DMS153 treated with DMSO at 0.1 percent for 48 hours (cell line): Measurements from ENCODE around the gene UBASH3A.

ENCODE experiments used
- DNase-seq: peaks from one replicate; lab custom pipeline; 2025; ENCODE audit not compliant: unreplicated experiment; lab: John Stamatoyannopoulos, UW

Gene UBASH3A

DNA sequence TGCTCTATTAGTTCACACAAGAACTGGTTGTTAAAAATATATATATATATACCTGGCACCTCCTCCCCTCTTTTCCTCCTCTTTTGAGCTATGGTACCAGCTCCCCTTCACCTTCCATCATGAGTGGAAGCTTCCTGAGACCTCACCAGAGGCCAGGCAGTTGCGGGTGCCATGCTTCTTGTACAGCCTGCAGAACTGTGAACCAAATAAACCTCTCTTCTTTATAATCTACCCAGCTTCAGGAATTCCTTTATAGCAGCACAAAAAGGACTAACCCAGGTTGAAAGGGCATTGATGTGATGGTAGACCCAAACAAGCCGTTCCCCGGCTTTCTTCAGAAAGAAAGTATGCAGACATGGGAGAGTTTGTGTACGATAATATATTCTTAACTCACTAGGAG is 77.5 kb downstream of the UBASH3A start:
- no peak for DNase-seq

DNA sequence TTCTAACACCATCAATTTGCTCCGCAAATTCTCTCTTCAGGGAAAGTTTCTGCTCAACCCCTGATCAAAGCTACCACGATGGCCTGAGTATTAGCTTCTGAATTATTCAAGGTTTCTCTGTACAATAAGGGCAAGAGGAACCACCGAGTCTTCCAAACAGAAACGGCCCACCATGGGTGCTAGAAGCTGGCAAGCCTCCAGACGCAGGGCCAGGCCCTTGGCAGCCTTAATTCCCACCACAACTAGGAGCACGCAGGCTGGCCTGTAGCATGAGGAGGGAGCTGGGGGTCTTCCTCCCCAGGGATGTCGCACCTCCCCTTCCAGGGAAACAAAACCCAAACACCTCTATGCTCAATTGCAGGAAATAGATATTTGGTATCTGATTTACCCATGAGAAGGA is 81.3 kb downstream of the UBASH3A start:
- DNase-seq = no peak

DNA sequence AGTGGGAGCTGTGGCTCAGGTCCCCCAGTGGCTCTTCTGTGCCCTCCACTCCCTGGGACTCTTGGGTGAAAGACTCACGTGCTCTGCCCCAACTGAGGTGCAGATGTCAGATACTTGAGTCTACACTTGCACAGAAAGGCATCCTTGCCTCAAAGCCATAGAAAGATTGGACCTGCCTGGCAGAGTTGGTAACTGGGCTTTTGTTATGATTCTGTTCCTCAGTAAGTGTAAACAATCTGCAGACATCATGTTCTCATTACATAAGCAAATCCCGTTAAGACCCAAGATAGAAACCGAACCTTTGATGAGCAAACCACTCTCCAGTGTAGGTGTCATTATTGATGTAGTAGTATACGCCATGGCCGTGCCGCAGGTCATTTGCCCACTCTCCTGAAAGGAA is 82.4 kb downstream of the UBASH3A start:
- DNase-seq = no peak

DNA sequence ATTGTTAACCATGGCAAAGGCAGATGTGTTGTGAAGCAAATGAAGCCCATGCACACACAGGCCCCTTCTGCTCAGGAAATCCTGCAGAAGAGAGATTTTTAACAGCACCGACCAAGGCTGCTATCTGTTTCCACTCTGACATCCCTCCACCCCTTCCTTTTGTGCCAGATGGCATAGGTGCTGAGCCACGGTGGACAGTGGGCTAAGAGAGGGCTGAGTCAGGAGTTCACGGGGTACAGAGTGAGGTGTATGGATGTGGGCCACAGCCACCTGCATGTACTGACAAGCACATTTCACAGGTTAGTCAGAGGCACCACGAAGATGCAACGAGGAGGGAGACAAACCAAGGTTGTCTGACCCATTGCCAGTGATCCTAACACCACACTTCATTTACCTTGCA is 82.8 kb downstream of the UBASH3A start:
- DNase-seq = no peak

DNA sequence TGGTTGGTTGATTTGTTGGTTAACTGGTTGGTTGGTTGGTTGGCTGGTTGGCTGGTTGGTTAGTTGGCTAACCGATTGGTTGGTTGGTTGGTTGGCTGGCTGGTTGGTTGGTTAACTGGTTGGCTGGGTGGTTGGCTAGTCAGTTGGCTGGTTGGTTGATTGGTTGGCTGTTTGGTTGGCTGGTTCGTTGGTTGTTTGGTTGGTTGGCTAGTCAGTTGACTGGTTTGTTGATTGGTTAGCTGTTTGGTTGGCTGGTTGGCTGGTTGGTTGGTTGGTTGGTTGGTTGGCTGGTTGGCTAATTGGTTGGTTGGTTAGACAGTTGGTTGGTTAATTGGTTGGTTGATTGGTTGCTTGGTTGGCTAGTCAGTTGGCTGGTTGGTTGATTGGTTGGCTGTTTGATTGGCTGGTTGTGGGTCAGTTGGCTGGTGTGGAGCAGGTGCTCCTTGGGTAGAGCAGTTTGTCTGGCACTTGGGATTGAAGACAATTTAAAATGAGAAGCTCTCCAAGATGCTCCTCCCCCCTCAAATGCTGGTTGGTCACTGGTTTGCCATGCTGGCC is 85.4 kb downstream of the UBASH3A start:
- no peak for DNase-seq

DNA sequence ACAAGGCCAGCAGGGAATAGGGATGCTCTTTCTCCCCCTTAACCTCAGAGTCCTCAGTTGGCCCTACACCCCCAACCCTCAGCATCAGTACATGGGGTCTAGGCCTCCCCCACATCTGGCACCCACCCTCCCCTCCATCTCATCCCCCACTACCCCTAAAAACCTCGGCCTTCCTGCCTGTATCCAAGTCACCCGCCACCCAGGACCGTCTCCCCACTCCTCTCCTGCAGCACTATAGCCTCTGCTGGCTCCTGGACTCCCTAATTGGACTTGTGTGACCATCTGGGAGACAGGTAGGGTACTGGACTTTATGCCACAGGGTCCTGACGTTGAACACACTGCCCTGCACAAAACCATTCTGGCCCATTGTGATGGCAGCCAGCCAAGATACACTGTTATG is 86.3 kb downstream of the UBASH3A start:
- DNase-seq = no peak

DNA sequence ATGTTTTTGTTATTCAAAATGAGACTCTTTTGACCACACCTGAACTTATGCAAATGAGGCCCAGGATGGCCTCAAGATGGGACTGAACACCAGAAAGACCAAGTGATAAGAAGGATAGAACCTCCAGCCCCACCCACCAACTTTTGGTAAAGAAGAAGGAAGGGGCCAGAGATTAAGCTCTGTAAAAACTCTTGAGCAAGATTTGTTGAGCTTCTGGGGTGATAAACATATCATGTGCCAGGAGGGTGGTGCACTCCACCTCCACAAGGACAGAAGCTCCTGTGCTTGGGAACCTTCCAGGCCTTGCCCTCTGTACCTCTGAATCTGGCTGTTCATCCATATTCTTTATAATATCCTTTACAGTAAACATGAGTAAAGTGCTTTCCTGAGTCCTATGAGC is 87.0 kb downstream of the UBASH3A start:
- DNase-seq = no peak

DNA sequence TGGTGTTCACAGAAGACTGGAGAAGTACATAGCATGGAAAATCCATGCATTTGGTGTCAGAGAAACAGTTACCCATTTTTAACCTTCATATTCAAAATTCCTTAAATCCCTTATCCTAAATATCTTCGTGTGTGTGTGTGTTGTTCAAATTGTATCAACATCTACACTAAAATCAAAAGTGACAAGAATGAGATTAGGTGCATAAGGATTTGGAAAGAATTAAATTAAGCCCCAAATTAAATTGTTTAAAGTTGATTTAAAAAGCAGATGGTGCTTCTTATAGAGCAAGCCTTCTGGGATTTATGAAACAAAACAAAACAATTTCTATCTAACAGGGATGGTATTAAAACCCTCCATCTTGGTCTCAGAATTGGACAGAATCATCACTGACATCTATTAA is 87.6 kb downstream of the UBASH3A start:
- DNase-seq = no peak

DNA sequence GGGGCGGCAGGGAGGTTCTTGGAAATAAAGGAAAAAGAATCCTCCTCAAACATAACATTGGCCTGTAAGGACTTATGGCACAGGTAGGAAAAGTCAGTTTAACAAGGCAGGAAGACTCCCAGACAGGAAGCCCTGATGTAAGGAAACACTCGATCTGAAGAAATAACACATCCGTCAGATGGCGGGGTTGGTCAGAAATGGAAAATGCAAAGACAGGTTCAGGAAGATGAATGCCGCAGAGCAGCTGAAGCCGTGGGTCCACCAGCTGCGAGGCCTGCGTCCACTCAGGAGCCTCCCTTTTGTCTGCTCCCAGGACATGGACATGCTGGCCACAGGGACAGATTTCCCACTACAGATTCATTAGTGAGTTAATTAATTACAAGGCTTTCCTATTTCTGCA is 88.5 kb downstream of the UBASH3A start:
- DNase-seq = no peak

DNA sequence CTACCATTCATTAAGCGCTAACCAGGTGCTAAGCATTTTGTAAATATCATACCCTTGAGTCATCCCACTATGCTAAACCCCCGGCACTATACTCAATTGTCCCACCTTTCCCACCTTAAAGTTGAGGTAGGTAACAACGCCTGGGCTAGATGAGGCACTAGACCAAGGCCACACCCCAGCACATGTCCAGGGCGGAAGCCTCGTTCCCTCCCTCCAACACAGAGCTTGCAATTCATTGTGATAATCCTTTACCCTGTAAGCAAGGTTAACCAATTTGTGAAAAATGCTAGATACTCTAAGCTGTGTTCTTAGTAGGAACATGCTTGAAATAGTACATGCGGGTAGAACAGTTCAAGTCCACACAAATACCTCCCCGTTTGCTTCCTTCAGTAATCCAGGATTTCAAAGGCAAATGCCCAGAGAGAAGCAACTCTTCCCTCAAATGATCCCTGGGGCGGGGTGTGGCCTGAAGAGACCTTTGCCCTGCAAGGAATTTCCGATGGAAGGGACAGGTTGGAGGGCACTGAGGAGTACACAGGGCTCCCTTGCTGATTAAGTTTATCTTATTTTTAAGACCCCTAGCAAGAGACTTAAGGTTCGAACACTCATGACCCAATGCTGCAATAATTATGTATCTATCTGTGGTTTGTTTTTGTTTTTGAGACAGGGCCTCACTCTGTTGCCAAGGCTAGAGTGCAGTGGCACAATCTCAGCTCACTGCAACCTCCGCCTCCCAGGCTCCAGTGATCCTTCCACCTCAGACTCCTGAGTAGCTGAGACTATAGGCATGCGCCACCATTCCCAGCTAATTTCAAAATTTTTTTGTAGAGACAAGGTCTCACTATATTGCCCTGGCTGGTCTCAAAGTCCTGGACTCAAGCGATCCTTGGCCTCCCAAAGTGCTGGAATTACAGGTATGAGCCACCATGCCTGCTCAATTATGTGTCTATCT is 89.7 kb downstream of the UBASH3A start:
- no peak for DNase-seq

DNA sequence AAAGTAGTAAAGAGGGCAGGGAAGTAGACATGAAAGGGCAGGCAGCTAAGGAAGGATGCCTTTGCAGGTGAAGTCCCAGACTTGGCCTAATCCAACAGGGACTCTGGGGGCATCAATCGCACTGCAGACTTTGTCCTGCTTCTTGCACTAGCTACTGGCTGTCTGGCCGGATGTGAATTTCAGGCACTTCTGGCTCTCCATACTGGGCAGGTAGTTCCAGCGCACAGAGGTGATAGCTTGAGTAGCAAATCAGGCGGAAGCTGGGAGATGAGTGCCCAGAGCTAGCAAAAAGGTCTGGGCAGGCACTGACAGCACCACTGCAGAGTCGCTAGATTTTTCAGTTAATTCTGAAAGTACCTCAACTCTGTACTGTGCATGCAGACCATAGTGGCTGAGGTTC is 91.3 kb downstream of the UBASH3A start:
- no peak for DNase-seq

DNA sequence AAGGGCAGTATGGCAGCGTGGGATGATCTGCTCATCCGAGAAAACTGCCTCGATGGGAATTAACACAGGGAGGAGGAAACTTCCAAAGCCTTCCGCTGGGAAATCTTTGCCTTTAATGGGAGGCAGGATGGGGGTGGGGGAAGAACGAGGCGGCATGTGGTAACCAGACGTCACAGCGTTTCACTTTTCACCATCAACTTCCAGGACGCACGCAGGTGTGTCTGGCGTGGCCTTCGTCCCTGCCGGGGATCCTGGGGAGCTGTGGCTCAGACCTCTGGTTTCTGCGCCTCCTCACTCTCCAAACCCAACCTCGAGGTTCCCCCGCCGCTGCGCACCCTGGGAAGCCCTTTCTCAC is 92.0 kb downstream of the UBASH3A start:
- peak; percentile 46 for DNase-seq

DNA sequence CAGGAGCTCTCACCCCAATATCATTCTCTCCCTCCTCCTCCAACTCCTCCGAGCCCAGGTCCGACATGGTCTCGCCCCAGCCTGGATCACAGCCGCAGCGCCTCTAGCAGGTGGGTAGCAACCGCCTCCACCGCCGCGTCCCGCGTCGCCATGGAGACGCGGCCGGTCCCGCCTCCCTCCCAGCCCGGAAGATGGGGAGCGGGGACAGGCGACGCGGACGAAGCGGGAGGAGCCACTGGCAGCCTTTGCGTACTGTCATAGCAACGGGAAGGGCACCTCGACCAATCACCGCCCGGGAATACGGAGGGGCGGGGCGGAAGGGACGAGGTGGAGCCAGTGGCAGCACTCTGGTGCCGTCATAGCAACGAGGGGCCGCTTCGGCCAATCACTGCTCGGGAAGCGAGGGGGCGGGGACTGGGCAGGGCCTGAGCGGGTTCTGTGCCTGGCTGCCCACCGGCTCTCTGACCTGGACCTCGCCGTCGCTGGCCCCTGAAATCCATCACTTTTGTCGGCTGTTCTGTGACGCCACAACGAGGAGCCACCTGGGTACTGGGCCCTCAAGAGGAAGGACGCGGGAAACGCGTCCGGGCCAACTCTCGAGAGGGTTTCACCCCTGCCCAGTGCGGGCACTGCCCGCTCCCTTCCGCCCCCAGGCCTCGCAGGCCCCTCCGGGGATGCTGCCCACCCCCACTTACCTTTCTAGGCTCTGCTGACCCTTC is 92.6 kb downstream of the UBASH3A start, which contains the start of gene RSPH1:
Gene RSPH1, minus strand, starts transcription at position 105 of the 719 bp plus-strand sequence. Its CDS starts 38 bp downstream, at position 67.
- DNase-seq = peak; percentile 97

DNA sequence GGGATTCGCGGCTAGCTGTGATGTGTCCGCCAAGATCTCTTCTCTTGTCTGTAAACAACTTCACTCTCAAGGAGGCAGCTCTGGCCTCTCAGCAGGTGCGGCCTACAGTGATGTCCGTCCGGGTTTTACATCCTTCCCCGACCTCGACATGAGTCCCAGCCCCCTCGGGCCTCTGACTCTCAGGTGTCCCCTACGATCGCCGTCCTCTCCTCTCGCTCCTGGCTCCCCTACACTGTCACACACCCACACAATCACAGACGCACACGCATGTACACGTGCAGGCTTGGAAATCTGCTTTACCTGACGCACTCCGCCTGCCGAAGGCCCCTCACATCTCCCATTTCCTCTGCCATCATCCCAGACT is 93.1 kb downstream of the UBASH3A start:
- DNase-seq = no peak
